Fibroblast of lung (primary cell): ENCODE measurements around the gene PSRC1. TPM values are rescaled to one million over a fixed set of nuclear protein-coding genes. Genes with fewer than 3 reads are reported as not detected.
A peak's percentile ranks its signal among the peaks of the same experiment; 100 is the strongest.

ENCODE experiments used
- DNase-seq, 2 donors: peaks; one replicate each; pipeline versions ENCODE4 v3.0.0 to v3.0.0-alpha.2; 2010; ENCODE audit warnings: low read depth in 2 of 2
- H2AFZ ChIP-seq: 2 replicates; pipeline ENCODE4 v1.5.1; 2012; ENCODE audit warnings: low read length, control low read depth, inconsistent platforms
- H3K27ac ChIP-seq: 2 replicates; pipeline ENCODE4 v1.5.1; 2011; ENCODE audit warnings: low read length, control low read depth; ENCODE audit not compliant: insufficient read depth
- H3K27me3 ChIP-seq: 2 replicates; pipeline ENCODE4 v1.5.1; 2011; ENCODE audit warnings: mild to moderate bottlenecking, low read length; ENCODE audit not compliant: control insufficient read depth, insufficient read depth
- H3K36me3 ChIP-seq: 2 replicates; pipeline ENCODE4 v1.5.1; 2011; ENCODE audit warnings: low read length; ENCODE audit not compliant: control insufficient read depth, insufficient read depth
- H3K4me1 ChIP-seq: 2 replicates; pipeline ENCODE4 v1.5.1; 2011; ENCODE audit warnings: low read length; ENCODE audit not compliant: control insufficient read depth, insufficient read depth; ENCODE audit errors: extremely low read depth
- H3K4me2 ChIP-seq: 2 replicates; pipeline ENCODE4 v1.5.1; 2011; ENCODE audit warnings: low read length, control low read depth; ENCODE audit not compliant: insufficient read depth; ENCODE audit errors: extremely low read depth
- H3K4me3 ChIP-seq, 4 experiments: fragments of 200-600 bp in 1 of 4; sonication (generic) in 1 of 4; replicated peaks in 1 of 4; 2 replicates each; pipeline ENCODE4 v1.5.1; 2011 to 2016; ENCODE audit warnings: low read length in 4 of 4, low read depth in 3 of 4, mild to moderate bottlenecking in 3 of 4, control low read depth in 2 of 4, inconsistent platforms in 1 of 4, mixed read lengths in 1 of 4; ENCODE audit not compliant: insufficient read depth in 1 of 4; ENCODE audit errors: control extremely low read depth in 1 of 4
- H3K79me2 ChIP-seq: 2 replicates; pipeline ENCODE4 v1.5.1; 2012; ENCODE audit warnings: mild to moderate bottlenecking, low read length, inconsistent platforms; ENCODE audit not compliant: control insufficient read depth, insufficient read depth
- H3K9ac ChIP-seq: 2 replicates; pipeline ENCODE4 v1.5.1; 2011; ENCODE audit warnings: mild to moderate bottlenecking, low read length, control low read depth; ENCODE audit not compliant: insufficient read depth
- H3K9me3 ChIP-seq: 2 replicates; pipeline ENCODE4 v1.5.1; 2012; ENCODE audit warnings: low read depth, low read length; ENCODE audit not compliant: control insufficient read depth, insufficient read depth
- H4K20me1 ChIP-seq: 2 replicates; pipeline ENCODE4 v1.5.1; 2011; ENCODE audit warnings: low read length; ENCODE audit not compliant: control insufficient read depth, insufficient read depth; ENCODE audit errors: extremely low read depth
- EZH2 ChIP-seq: IDR thresholded peaks from 2 replicates; pipeline ENCODE4 v1.5.1; 2012; ENCODE audit warnings: low read length, control low read depth, mild to moderate bottlenecking; ENCODE audit errors: missing control alignments
- polyA plus RNA-seq, 2 donors: library from polyadenylated mRNA; depleted of rRNA in 1 of 2; stranded (reverse) in 1 of 2; unstranded in 1 of 2; fragments of >200 nt; gene quantifications; 2 replicates each; pipeline ENCODE4 v1.2.1, GENCODE V29; 2011 to 2012; ENCODE audit warnings: missing spikeins in 1 of 2
- total RNA-seq: library from RNA; depleted of rRNA; stranded (reverse); fragments of >200 nt; gene quantifications from 2 replicates; pipeline ENCODE4 v1.2.1, GENCODE V29; 2014
- TF ChIP-seq, protein P1 (sequence below), 2 donors: IDR thresholded peaks in 1 of 2; conservative IDR thresholded peaks in 1 of 2; 1 replicate in 1 of 2; 2 replicates in 1 of 2; pipeline ENCODE4 v1.5.1; 2011 to 2012; ENCODE audit warnings: low read length in 2 of 2, control low read depth in 1 of 2, inconsistent platforms in 1 of 2, low read depth in 1 of 2, mild to moderate bottlenecking in 1 of 2

PSRC1 gene
- total and polyA plus RNA-seq, 2 donors (not counting 1 experiment from before 2014, with no cell fraction given) = 8.3 to 9.9 TPM

DNA sequence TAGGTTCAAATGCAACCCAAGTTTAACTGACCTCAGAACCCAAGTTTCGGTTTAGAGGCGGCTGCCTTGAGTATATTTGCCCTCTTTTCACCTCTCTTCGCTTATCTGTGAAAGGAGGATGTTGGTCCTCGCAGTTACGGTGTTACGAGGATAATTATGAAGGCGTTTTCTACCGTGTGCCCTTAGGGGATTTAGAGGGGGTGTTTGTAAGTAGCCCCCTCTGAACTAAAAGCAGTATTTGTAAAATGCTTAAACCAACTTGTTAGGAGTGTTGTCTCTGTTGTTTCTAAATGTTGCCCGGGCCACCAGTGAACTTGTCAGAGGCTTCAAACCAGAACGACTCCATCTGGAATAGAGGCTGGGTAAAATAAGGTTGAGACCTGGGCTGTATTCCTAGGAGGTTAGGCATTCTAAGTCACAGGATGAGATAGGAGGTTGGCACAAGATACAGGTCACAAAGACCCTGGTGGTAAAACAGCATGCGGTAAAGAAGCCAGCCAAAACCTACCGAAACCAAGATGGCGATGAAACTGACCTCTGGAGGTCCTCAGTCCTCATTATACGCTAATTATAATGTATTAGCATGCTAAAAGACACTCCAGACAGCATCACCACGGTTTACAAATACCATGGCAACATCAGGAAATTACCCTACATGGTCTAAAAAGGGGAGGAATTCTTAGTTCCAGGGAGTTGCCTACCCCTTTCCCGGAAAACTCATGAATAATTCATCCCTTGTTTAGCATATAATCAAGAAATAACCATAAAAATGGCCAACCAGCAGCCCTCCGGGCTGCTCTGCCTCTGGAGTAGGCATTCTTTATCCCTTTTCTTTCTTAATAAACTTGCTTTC is 1.0 kb upstream of the PSRC1 start:
- Histone ChIP-seq H3K36me3 (no peaks in the 10 kb centered on the region), H3K4me2 (peak overlapping the region; percentile 85), H4K20me1 (no peaks in the 10 kb centered on the region), H3K9me3 (no peaks in the 10 kb centered on the region), H3K4me3 (peak overlapping the region; percentile 74 to 85 (median 76)), H3K4me1 (peaks cover 2% of the 10 kb centered on the region), H3K27ac (peak overlapping the region; percentile 80), H3K27me3 (no peaks in the 10 kb centered on the region), H2AFZ (peak overlapping the region; percentile 18), H3K9ac (peak overlapping the region; percentile 55), H3K79me2 (peaks cover 22% of the 10 kb centered on the region)
- peak in 1 of 2 donors; percentile 45 for DNase-seq
- TF ChIP-seq EZH2 = no peak
- TF ChIP-seq, protein P1, sequence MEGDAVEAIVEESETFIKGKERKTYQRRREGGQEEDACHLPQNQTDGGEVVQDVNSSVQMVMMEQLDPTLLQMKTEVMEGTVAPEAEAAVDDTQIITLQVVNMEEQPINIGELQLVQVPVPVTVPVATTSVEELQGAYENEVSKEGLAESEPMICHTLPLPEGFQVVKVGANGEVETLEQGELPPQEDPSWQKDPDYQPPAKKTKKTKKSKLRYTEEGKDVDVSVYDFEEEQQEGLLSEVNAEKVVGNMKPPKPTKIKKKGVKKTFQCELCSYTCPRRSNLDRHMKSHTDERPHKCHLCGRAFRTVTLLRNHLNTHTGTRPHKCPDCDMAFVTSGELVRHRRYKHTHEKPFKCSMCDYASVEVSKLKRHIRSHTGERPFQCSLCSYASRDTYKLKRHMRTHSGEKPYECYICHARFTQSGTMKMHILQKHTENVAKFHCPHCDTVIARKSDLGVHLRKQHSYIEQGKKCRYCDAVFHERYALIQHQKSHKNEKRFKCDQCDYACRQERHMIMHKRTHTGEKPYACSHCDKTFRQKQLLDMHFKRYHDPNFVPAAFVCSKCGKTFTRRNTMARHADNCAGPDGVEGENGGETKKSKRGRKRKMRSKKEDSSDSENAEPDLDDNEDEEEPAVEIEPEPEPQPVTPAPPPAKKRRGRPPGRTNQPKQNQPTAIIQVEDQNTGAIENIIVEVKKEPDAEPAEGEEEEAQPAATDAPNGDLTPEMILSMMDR (conservative IDR thresholded peaks at IDR 0.05 in 1 of 2, IDR thresholded peaks at IDR 0.05 in 1 of 2; ENCODE audit: low read depth in 1 of 2, low read length in 2 of 2) = no peak

DNA sequence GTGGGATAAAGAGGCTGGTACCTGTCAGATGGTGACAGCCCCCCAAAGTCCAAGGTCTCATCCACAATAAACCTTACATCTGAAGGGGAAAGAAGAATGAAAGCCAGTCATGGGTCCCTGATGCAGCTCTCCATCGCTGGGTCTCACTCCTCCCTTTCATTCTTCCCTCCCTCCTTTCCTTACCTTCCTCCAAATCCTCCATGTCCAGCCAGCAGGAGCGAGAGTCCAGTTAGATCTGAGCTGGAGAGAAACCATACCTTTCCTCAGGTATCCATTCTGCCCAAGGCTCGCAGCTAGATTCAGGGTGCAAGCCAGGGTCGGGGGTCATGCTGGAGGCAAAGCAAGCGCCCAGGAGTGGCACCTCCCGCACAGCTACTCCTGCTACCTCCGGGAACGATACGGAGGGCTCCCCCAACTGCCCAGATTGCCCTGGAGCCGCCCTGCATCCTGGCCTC is 421 bp downstream of the PSRC1 start:
- no peak for TF ChIP-seq EZH2
- TF ChIP-seq, protein P1 (conservative IDR thresholded peaks at IDR 0.05 in 1 of 2, IDR thresholded peaks at IDR 0.05 in 1 of 2; ENCODE audit: low read depth in 1 of 2, low read length in 2 of 2) = no peak
- no peak for DNase-seq
- Histone ChIP-seq H2AFZ (peak overlapping the region; percentile 88), H3K4me1 (peaks cover 2% of the 10 kb centered on the region), H3K79me2 (peaks cover 22% of the 10 kb centered on the region), H3K27me3 (no peaks in the 10 kb centered on the region), H4K20me1 (no peaks in the 10 kb centered on the region), H3K27ac (peak overlapping the region; percentile 80), H3K36me3 (no peaks in the 10 kb centered on the region), H3K4me3 (peak overlapping the region; percentile 74 to 85 (median 76)), H3K4me2 (peak overlapping the region; percentile 97), H3K9me3 (no peaks in the 10 kb centered on the region), H3K9ac (peak overlapping the region; percentile 55)

DNA sequence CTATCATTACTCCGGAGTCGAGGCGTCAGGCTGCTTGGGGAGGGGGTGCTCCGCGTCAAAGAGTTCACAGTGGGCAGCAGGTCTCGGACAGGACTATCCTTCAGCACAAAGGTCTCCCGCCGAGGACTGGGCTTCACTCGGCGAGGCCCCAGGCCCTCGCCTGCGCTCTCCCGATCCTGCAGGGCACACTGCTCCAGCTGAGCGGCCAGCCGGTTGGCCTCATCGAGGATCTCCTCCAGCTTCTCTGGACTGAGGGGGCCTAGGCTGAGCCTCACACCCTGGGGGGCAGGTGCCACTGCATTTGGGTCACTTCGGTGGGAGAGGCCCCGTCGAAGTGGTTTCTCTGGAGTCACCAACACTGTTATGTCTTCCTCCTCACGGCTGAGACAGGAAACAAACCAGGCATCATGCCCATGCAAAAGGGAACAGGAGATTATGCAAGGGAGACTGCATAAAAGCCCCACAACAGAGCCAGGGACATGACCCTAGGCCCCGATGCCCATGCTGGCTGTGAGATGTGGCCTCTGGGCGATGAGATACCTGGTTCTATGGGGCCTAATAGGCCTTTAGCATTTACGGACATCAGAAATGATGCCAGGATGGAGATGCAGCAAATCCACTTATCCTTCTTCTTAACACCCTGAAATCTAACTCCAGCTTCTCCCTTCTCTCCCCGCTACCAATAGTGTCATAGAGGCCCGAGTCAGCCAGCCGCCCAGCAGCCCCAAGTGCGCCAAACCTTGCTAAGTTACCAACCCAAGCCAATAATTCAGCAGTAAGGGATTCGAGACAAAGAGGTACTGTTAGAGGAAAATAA is 1.1 kb downstream of the PSRC1 start:
- H3K27ac ChIP-seq = peak overlapping the region; percentile 80
- H3K4me3 ChIP-seq = peak overlapping the region; percentile 74 to 85 (median 76)
- no peaks in the 10 kb centered on the region for H3K36me3 ChIP-seq
- H3K4me1 ChIP-seq = peaks cover 2% of the 10 kb centered on the region
- TF ChIP-seq, protein P1 (conservative IDR thresholded peaks at IDR 0.05 in 1 of 2, IDR thresholded peaks at IDR 0.05 in 1 of 2; ENCODE audit: low read depth in 1 of 2, low read length in 2 of 2) = no peak
- TF ChIP-seq EZH2 = no peak
- DNase-seq = peak in 1 of 2 donors; percentile 43
- H3K9me3 ChIP-seq = no peaks in the 10 kb centered on the region
- H3K9ac ChIP-seq = peak overlapping the region; percentile 9
- H3K4me2 ChIP-seq = peak overlapping the region; percentile 97
- H2AFZ ChIP-seq = peak overlapping the region; percentile 11
- peaks cover 22% of the 10 kb centered on the region for H3K79me2 ChIP-seq
- no peaks in the 10 kb centered on the region for H4K20me1 ChIP-seq
- H3K27me3 ChIP-seq = no peaks in the 10 kb centered on the region
